SU-DHL-6 (cell line): ENCODE measurements around the gene TNNT2.

Experiments used
- H2AFZ ChIP-seq: fragments of 200-600 bp; sonication (generic); 2 replicates; pipeline ENCODE4 v1.6.1; 2014; ENCODE audit warnings: low read depth, mild to moderate bottlenecking, moderate library complexity, mixed read lengths, antibody characterized with exemption, low read length; ENCODE audit not compliant: severe bottlenecking
- H3F3A ChIP-seq: fragments of 200-600 bp; shearing (Covaris generic); 2 replicates; pipeline ENCODE4 v1.6.0; 2016; ENCODE audit warnings: antibody characterized with exemption, mild to moderate bottlenecking; ENCODE audit not compliant: insufficient read depth
- H3K27ac ChIP-seq: fragments of 200-600 bp; sonication (generic); 2 replicates; pipeline ENCODE4 v1.5.1; 2016; ENCODE audit warnings: low read depth, mild to moderate bottlenecking, low read length, moderate library complexity, mixed read lengths
- H3K27me3 ChIP-seq: fragments of 200-600 bp; sonication (generic), shearing (Covaris generic); 2 replicates; pipeline ENCODE4 v1.6.0; 2014; ENCODE audit warnings: mild to moderate bottlenecking, low read length
- H3K36me3 ChIP-seq: fragments of 200-600 bp; sonication (generic); 2 replicates; pipeline ENCODE4 v1.6.1; 2014; ENCODE audit warnings: mild to moderate bottlenecking, low read length, mixed read lengths
- H3K4me2 ChIP-seq: fragments of 300-600, 200-600 bp; shearing (Covaris generic), sonication (generic); 2 replicates; pipeline ENCODE4 v1.6.0; 2014; ENCODE audit warnings: low read length, low read depth, mild to moderate bottlenecking; ENCODE audit not compliant: poor library complexity, severe bottlenecking
- H3K4me3 ChIP-seq: fragments of 200-600 bp; sonication (generic); 2 replicates; pipeline ENCODE4 v1.5.1; 2014; ENCODE audit warnings: antibody characterized with exemption, low read length, mild to moderate bottlenecking, mixed read lengths; ENCODE audit not compliant: insufficient read depth, poor library complexity, severe bottlenecking
- H3K79me2 ChIP-seq: fragments of 200-600 bp; sonication (generic); 2 replicates; pipeline ENCODE4 v1.6.1; 2014; ENCODE audit warnings: mild to moderate bottlenecking, low read length, moderate library complexity; ENCODE audit not compliant: insufficient read depth
- H3K9ac ChIP-seq: fragments of 200-600 bp; sonication (generic); 2 replicates; pipeline ENCODE4 v1.7.0; 2014; ENCODE audit warnings: mild to moderate bottlenecking, low read length
- H3K9me2 ChIP-seq: fragments of 200-600 bp; sonication (generic); replicated peaks from 2 replicates; pipeline ENCODE4 v1.6.1; 2014; ENCODE audit warnings: low read length; ENCODE audit not compliant: insufficient read depth
- H3K9me3 ChIP-seq: fragments of 200-600 bp; sonication (generic); 2 replicates; pipeline ENCODE4 v1.6.1; 2014; ENCODE audit warnings: low read length, mixed read lengths; ENCODE audit not compliant: insufficient read depth
- H4K20me1 ChIP-seq: fragments of 200-600 bp; sonication (generic); 2 replicates; pipeline ENCODE4 v1.6.1; 2014; ENCODE audit warnings: low read depth, mild to moderate bottlenecking, antibody characterized with exemption, low read length, moderate library complexity, mixed read lengths
- CTCF ChIP-seq: fragments of 200-600 bp; sonication (generic); IDR thresholded peaks from one replicate; pipeline ENCODE4 v1.5.1; 2017; ENCODE audit warnings: antibody characterized with exemption, mild to moderate bottlenecking, low read length, moderate library complexity; ENCODE audit not compliant: insufficient read depth, poor library complexity, severe bottlenecking
- EZH2phosphoT487 ChIP-seq: fragments of 200-600 bp; sonication (generic), shearing (Covaris generic); conservative IDR thresholded peaks from 2 replicates; pipeline ENCODE4 v1.6.1; 2018; ENCODE audit warnings: mild to moderate bottlenecking, antibody characterized with exemption, low read length, moderate library complexity, mixed read lengths

Gene TNNT2

GRCh38 chr1:201396861-201397464, 19.5 kb upstream of the TNNT2 start:
- H3K79me2 ChIP-seq: no peaks in the 10 kb centered on the region
- no peaks in the 10 kb centered on the region for H3K36me3 ChIP-seq
- H3K9me3 ChIP-seq: no peaks in the 10 kb centered on the region
- H3K27ac ChIP-seq: no peak overlapping the region
- H3F3A ChIP-seq: no peaks in the 10 kb centered on the region
- TF ChIP-seq CTCF: no peak
- no peak for TF ChIP-seq EZH2phosphoT487
- H3K4me3 ChIP-seq: no peak overlapping the region
- no peaks in the 10 kb centered on the region for H3K9me2 ChIP-seq
- H3K27me3 ChIP-seq: no peaks in the 10 kb centered on the region
- no peak overlapping the region for H3K4me2 ChIP-seq
- H4K20me1 ChIP-seq: no peaks in the 10 kb centered on the region
- H3K9ac ChIP-seq: no peak overlapping the region
- no peak overlapping the region for H2AFZ ChIP-seq

- no peak overlapping the region for H3K27ac ChIP-seq
- H3K79me2 ChIP-seq: no peaks in the 10 kb centered on the region
- H3K4me3 ChIP-seq: no peak overlapping the region
- H3K9me3 ChIP-seq: no peaks in the 10 kb centered on the region
- TF ChIP-seq CTCF (no peak), EZH2phosphoT487 (no peak)
- H3K4me2 ChIP-seq: no peak overlapping the region
- no peaks in the 10 kb centered on the region for H3K36me3 ChIP-seq
- H2AFZ ChIP-seq: no peak overlapping the region
- H3K9me2 ChIP-seq: no peaks in the 10 kb centered on the region
- H3K27me3 ChIP-seq: no peaks in the 10 kb centered on the region
- H3F3A ChIP-seq: no peaks in the 10 kb centered on the region
- no peak overlapping the region for H3K9ac ChIP-seq
- H4K20me1 ChIP-seq: no peaks in the 10 kb centered on the region
Measured at GRCh38 chr1:201395936-201396335, 18.5 kb upstream of the TNNT2 start.

GRCh38 chr1:201394591-201394990, 17.1 kb upstream of the TNNT2 start:
- Histone ChIP-seq H3K9me2 (no peaks in the 10 kb centered on the region), H4K20me1 (no peaks in the 10 kb centered on the region), H3K9ac (no peak overlapping the region), H3K4me2 (no peak overlapping the region), H3K27ac (no peak overlapping the region), H3K4me3 (no peak overlapping the region), H3K36me3 (no peaks in the 10 kb centered on the region), H3K79me2 (no peaks in the 10 kb centered on the region), H3K9me3 (no peaks in the 10 kb centered on the region), H3F3A (no peaks in the 10 kb centered on the region), H2AFZ (no peak overlapping the region), H3K27me3 (no peaks in the 10 kb centered on the region)
- TF ChIP-seq CTCF: no peak
- no peak for TF ChIP-seq EZH2phosphoT487

- Histone ChIP-seq H3K9me3 (no peaks in the 10 kb centered on the region), H4K20me1 (no peaks in the 10 kb centered on the region), H3F3A (no peaks in the 10 kb centered on the region), H3K27ac (no peak overlapping the region), H3K36me3 (no peaks in the 10 kb centered on the region), H3K79me2 (no peaks in the 10 kb centered on the region), H3K4me3 (no peak overlapping the region), H2AFZ (no peak overlapping the region), H3K4me2 (no peak overlapping the region), H3K9ac (no peak overlapping the region), H3K9me2 (no peaks in the 10 kb centered on the region), H3K27me3 (no peaks in the 10 kb centered on the region)
- TF ChIP-seq EZH2phosphoT487 (no peak), CTCF (no peak)
Measured at GRCh38 chr1:201393076-201393475, 15.6 kb upstream of the TNNT2 start.
